K562 (cell line): Measurements from ENCODE around the gene ANKRD7. TPM values are rescaled to one million over a fixed set of nuclear protein-coding genes. Genes with fewer than 3 reads are reported as not detected.

Experiments used
- ATAC-seq: fragments of 200-7000 bp; cut with Tn5 transposase; 3 replicates; pipeline ENCODE4 v1.9.1; 2020; ENCODE audit warnings: moderate library complexity
- BruUV-seq: library from RNA; stranded (reverse); fragments of 400-500 nt; replicated peaks from 2 replicates; lab custom pipeline; 2021; lab: Mats Ljungman, UMichigan
- CTCF ChIA-PET: fragments of 300-600 bp; formaldehyde crosslinking; extraction: SDS; loops from one replicate; lab custom pipeline; 2021; ENCODE audit warnings: low intra/inter-chr PET ratio; lab: Yijun Ruan, JAX
- POLR2A ChIA-PET: fragments of 300-600, 350-650 bp; sonication (Branson Sonifier 250); formaldehyde crosslinking; extraction: SDS; loops from one replicate; lab custom pipeline; 2021; ENCODE audit warnings: antibody characterized with exemption, inconsistent platforms; lab: Yijun Ruan, JAX
- DNase-seq, 4 experiments: peaks; one replicate each; pipeline versions ENCODE4 v3.0.0 to v3.0.0-alpha.2; 2011 to 2018; ENCODE audit warnings: low spot score in 3 of 4, mixed read lengths in 3 of 4; ENCODE audit errors: extremely low read depth in 1 of 4
- FAIRE-seq: peaks from 2 replicates; lab custom pipeline; 2011; peaks lifted over from hg19 to GRCh38; lab: Jason Lieb, UNC
- H2AFZ ChIP-seq: 2 replicates; pipeline ENCODE4 v1.6.0; 2011; ENCODE audit warnings: low read depth, low read length, control low read depth, inconsistent platforms
- H3K27ac ChIP-seq: fragments of 200-600 bp; 3 replicates; pipeline ENCODE4 v1.8.0; 2011; ENCODE audit warnings: low read depth, mild to moderate bottlenecking, control low read depth, inconsistent platforms, low read length, moderate library complexity, mixed read lengths; ENCODE audit errors: extremely low read depth
- H3K27me3 ChIP-seq, 2 experiments: fragments of 300-600 bp in 1 of 2; 2 replicates in 1 of 2; 3 replicates in 1 of 2; pipeline versions ENCODE4 v1.6.0 to v1.8.0; 2011; ENCODE audit warnings: inconsistent platforms in 2 of 2, low read length in 2 of 2, mild to moderate bottlenecking in 1 of 2, mixed read lengths in 1 of 2, moderate library complexity in 1 of 2; ENCODE audit not compliant: control insufficient read depth in 2 of 2, insufficient read depth in 2 of 2
- H3K36me3 ChIP-seq: fragments of 300-600 bp; 3 replicates; pipeline ENCODE4 v1.8.0; 2011; ENCODE audit warnings: mild to moderate bottlenecking, low read length, inconsistent platforms; ENCODE audit not compliant: control insufficient read depth, insufficient read depth
- H3K4me1 ChIP-seq, 2 experiments: fragments of 200-600 bp in 1 of 2; replicated peaks in 1 of 2; 2 replicates in 1 of 2; 3 replicates in 1 of 2; pipeline versions ENCODE4 v1.5.1 to v1.8.0; 2011; ENCODE audit warnings: inconsistent platforms in 2 of 2, low read length in 2 of 2, mild to moderate bottlenecking in 1 of 2, mixed read lengths in 1 of 2, moderate library complexity in 1 of 2; ENCODE audit not compliant: control insufficient read depth in 2 of 2, insufficient read depth in 2 of 2
- H3K4me2 ChIP-seq: 2 replicates; pipeline ENCODE4 v1.6.1; 2011; ENCODE audit warnings: low read length, control low read depth, inconsistent platforms, mixed read lengths; ENCODE audit not compliant: insufficient read depth
- H3K4me3 ChIP-seq: fragments of 200-600 bp; sonication (generic), shearing (Covaris generic); 2 replicates; pipeline ENCODE4 v1.5.1; 2016; ENCODE audit warnings: control low read depth, inconsistent platforms
- H3K79me2 ChIP-seq: fragments of 200-600 bp; 3 replicates; pipeline ENCODE4 v1.8.0; 2011; ENCODE audit warnings: low read length, inconsistent platforms; ENCODE audit not compliant: control insufficient read depth, insufficient read depth
- H3K9ac ChIP-seq, 2 experiments: 2 replicates each; pipeline versions ENCODE4 v1.6.0 to v1.6.1; 2011; ENCODE audit warnings: low read depth in 2 of 2, low read length in 2 of 2, control low read depth in 1 of 2, inconsistent platforms in 1 of 2, mild to moderate bottlenecking in 1 of 2, mixed read lengths in 1 of 2; ENCODE audit not compliant: insufficient read depth in 1 of 2
- H3K9me1 ChIP-seq: one replicate; pipeline ENCODE4 v1.6.0; 2011; ENCODE audit warnings: inconsistent platforms, mild to moderate bottlenecking, low read length, moderate library complexity; ENCODE audit not compliant: control insufficient read depth, insufficient read depth
- H3K9me3 ChIP-seq: replicated peaks from 2 replicates; pipeline ENCODE4 v1.5.1; 2011; ENCODE audit warnings: low read depth, low read length, inconsistent platforms; ENCODE audit not compliant: control insufficient read depth, insufficient read depth
- H4K20me1 ChIP-seq: replicated peaks from 2 replicates; pipeline ENCODE4 v1.6.1; 2011; ENCODE audit warnings: low read length, inconsistent platforms, mixed read lengths; ENCODE audit not compliant: control insufficient read depth, insufficient read depth
- CREB5 ChIP-seq: fragments of 250-450 bp; sonication (Bioruptor Pico); IDR thresholded peaks from 2 replicates; pipeline ENCODE4 v1.5.0; 2020; ENCODE audit warnings: mild to moderate bottlenecking
- DEAF1 ChIP-seq: fragments of 450-650 bp; formaldehyde crosslinking; IDR thresholded peaks from 2 replicates; pipeline ENCODE4 v1.4.0; 2020; ENCODE audit warnings: mild to moderate bottlenecking, moderate library complexity
- FOXJ2 ChIP-seq: fragments of 200-800 bp; sonication (Bioruptor generic); IDR thresholded peaks from 2 replicates; pipeline ENCODE4 v1.6.1; 2016; ENCODE audit warnings: missing genetic modification characterization, missing compliant biosample characterization
- LCOR ChIP-seq: sonication (generic); formaldehyde crosslinking; IDR thresholded peaks from 2 replicates; pipeline ENCODE4 v1.8.0; 2022; ENCODE audit warnings: mild to moderate bottlenecking, missing genetic modification reagents
- MEIS2 ChIP-seq: fragments of 450-650 bp; IDR thresholded peaks from 2 replicates; pipeline ENCODE4 v1.6.1; 2014; ENCODE audit warnings: mild to moderate bottlenecking; ENCODE audit not compliant: partially characterized antibody
- POLR2AphosphoS2 ChIP-seq: IDR thresholded peaks from 2 replicates; pipeline ENCODE4 v1.6.1; 2012; ENCODE audit warnings: low read length, improper control_type of control experiment
- POLR2H ChIP-seq: IDR thresholded peaks from 2 replicates; pipeline ENCODE4 v1.6.1; 2016; ENCODE audit warnings: missing genetic modification characterization, low read depth, mild to moderate bottlenecking, control low read depth, missing compliant biosample characterization, moderate library complexity
- RB1 ChIP-seq: fragments of 450-650 bp; IDR thresholded peaks from 2 replicates; pipeline ENCODE4 v1.6.1; 2017; ENCODE audit warnings: low read depth, mild to moderate bottlenecking
- RHOXF2B ChIP-seq: fragments of 250-450 bp; sonication (Bioruptor Pico); conservative IDR thresholded peaks from 2 replicates; pipeline ENCODE4 v1.5.1; 2021
- SAFB ChIP-seq: fragments of 200-400 bp; formaldehyde crosslinking; IDR thresholded peaks from 2 replicates; pipeline ENCODE4 v1.6.1; 2017; ENCODE audit warnings: low read depth, low read length, borderline replicate concordance
- SIN3B ChIP-seq: fragments of 450-650 bp; IDR thresholded peaks from 2 replicates; pipeline ENCODE4 v1.6.1; 2017; ENCODE audit warnings: low read depth, mild to moderate bottlenecking, moderate library complexity
- SNRNP70 ChIP-seq: fragments of 200-400 bp; formaldehyde crosslinking; optimal IDR thresholded peaks from 2 replicates; pipeline ENCODE3; 2017; ENCODE audit warnings: low read depth, low read length
- TEAD4 ChIP-seq, 2 experiments: sonication (generic) in 1 of 2; formaldehyde crosslinking in 1 of 2; IDR thresholded peaks; 2 replicates each; pipeline versions ENCODE4 v1.6.1 to v1.8.0; 2012 to 2022; ENCODE audit warnings: borderline replicate concordance in 1 of 2, inconsistent platforms in 1 of 2, low read length in 1 of 2, mild to moderate bottlenecking in 1 of 2, missing genetic modification reagents in 1 of 2
- THAP7 ChIP-seq: fragments of 250-450 bp; sonication (Bioruptor Pico); IDR thresholded peaks from 2 replicates; pipeline ENCODE4 v1.5.0; 2021
- ZNF12 ChIP-seq: sonication (generic); formaldehyde crosslinking; IDR thresholded peaks from 2 replicates; pipeline ENCODE4 v1.4.0; 2020; ENCODE audit warnings: mild to moderate bottlenecking, missing genetic modification reagents
- ZNF23 ChIP-seq: fragments of 250-450 bp; sonication (Bioruptor Pico); IDR thresholded peaks from 2 replicates; pipeline ENCODE4 v1.4.0; 2020; ENCODE audit warnings: mild to moderate bottlenecking
- ZNF384 ChIP-seq: IDR thresholded peaks from 2 replicates; pipeline ENCODE4 v1.6.1; 2012; ENCODE audit warnings: low read depth, low read length, improper control_type of control experiment
- ZNF41 ChIP-seq: fragments of 250-450 bp; sonication (Bioruptor Pico); conservative IDR thresholded peaks from 2 replicates; pipeline ENCODE4 v1.4.0; 2020; ENCODE audit warnings: mild to moderate bottlenecking
- ZNF445 ChIP-seq: fragments of 250-450 bp; sonication (Bioruptor Pico); IDR thresholded peaks from 2 replicates; pipeline ENCODE4 v1.4.0; 2020; ENCODE audit warnings: low read depth, mild to moderate bottlenecking, moderate library complexity
- WGBS: fragments of 100-300 bp; shearing (Covaris generic); methylation state at CpG from one replicate; pipeline ENCODE4 v1.1.6; 2016; ENCODE audit warnings: low coverage, mixed read lengths; ENCODE audit not compliant: insufficient coverage; ENCODE audit errors: missing lambda C conversion rate; 5-methylcytosine and 5-hydroxymethylcytosine counted together
- in situ Hi-C: fragments of 300-500 bp; cut with MboI; formaldehyde crosslinking; loops from 4 replicates; pipeline ENCODE4 v1.15.0; 2018; ENCODE audit warnings: inconsistent platforms, mixed read lengths
- intact Hi-C: fragments of 100-400 bp; cut with micrococcal nuclease; formaldehyde crosslinking; loops from 2 replicates; pipeline ENCODE4 v1.14.2; 2022
- polyA plus RNA-seq, 8 experiments: library from polyadenylated mRNA; depleted of rRNA in 4 of 8; stranded (reverse) in 5 of 8; unstranded in 3 of 8; fragments of >200 nt; fragmentation: Nextera tagmentation in 2 of 8; fragmentation: Illumina TruSeq in 1 of 8; extraction: Ambion mirVana in 2 of 8; extraction: Trizol in 1 of 8; gene quantifications; 2 replicates each; pipeline versions ENCODE4 v1.2.1 to v1.2.3, GENCODE V29; 2011 to 2014; ENCODE audit warnings: inconsistent platforms in 1 of 8, missing spikeins in 1 of 8
- total RNA-seq, 7 experiments: library from RNA; depleted of rRNA in 6 of 7; stranded (reverse); fragments of >200 nt in 6 of 7; fragmentation: Illumina TruSeq in 2 of 7; extraction: Trizol in 2 of 7; gene quantifications; 2 replicates each; pipeline versions ENCODE4 v1.2.1 to v1.2.3, GENCODE V29; 2011 to 2021; ENCODE audit warnings: low replicate concordance in 1 of 7

ANKRD7 gene
- total and polyA plus RNA-seq, 9 of the 15 experiments (the other 6 are each of a cell fraction or from before 2014, with no cell fraction given): 0.33 TPM; not detected in 8

GRCh38 chr7:118195837-118196474, 28.5 kb upstream of the ANKRD7 start:
- Histone ChIP-seq H3K4me3 (no peak overlapping the region), H3K9me3 (no peaks in the 10 kb centered on the region), H3K27me3 (no peaks in the 10 kb centered on the region), H3K4me1 (no peaks in the 10 kb centered on the region), H3K9ac (no peak overlapping the region), H2AFZ (no peak overlapping the region), H3K79me2 (no peaks in the 10 kb centered on the region), H3K4me2 (no peak overlapping the region), H3K9me1 (no peaks in the 10 kb centered on the region), H3K36me3 (peaks cover 28% of the 10 kb centered on the region; the same call in 2 of the 3 replicates), H4K20me1 (no peaks in the 10 kb centered on the region), H3K27ac (no peak overlapping the region)
- no TSS peak for BruUV-seq
- ChIA-PET POLR2A (interaction anchor here (1.2 to 1.3 kb wide), 2 partner anchors 10 to 12 kb away, joined by 5 read pairs; partner anchors contain the start of gene LSM8), CTCF (interaction anchor here (1.0 to 1.8 kb wide), 3 partner anchors 445 to 983 kb away, joined by 4 to 8 read pairs (median 5); no protein-coding TSS in a partner anchor)
- FAIRE-seq (peak; percentile 61), DNase-seq (peak; percentile 55 to 82 (median 58)), ATAC-seq (peak; percentile 89)
- intact Hi-C loops: loop anchor here (2.0 to 5.0 kb wide), 2 partner anchors 44 to 737 kb away; no protein-coding TSS in a partner anchor
- WGBS: 46% methylated on average over 6 of the region's 6 CpGs
- in situ Hi-C loops: loop anchor here (25.0 kb wide), 1 partner anchor 1234 kb away; the partner anchor contains the start of gene ST7
- TF ChIP-seq CREB5 (no peak), MEIS2 (peak; percentile 24), THAP7 (no peak), ZNF23 (CRISPR knock-in tag) (peak; percentile 50; the same call in 1 of the 2 replicates), POLR2AphosphoS2 (peak; percentile 66; the same call in 1 of the 2 replicates), FOXJ2 (no peak), SAFB (no peak), ZNF12 (CRISPR knock-in tag) (no peak), TEAD4 (IDR thresholded peaks at IDR 0.05; ENCODE audit: low read length) (peak; percentile 28; the same call in 1 of the 2 replicates), TEAD4 (CRISPR knock-in tag; IDR thresholded peaks at IDR 0.05; ENCODE audit: borderline replicate concordance) (no peak), RHOXF2B (CRISPR knock-in tag) (no peak), DEAF1 (CRISPR knock-in tag) (peak; percentile 83), ZNF384 (peak; percentile 71), ZNF445 (no peak), LCOR (no peak), ZNF41 (CRISPR knock-in tag) (no peak), POLR2H (peak; percentile 76), SNRNP70 (no peak), RB1 (no peak), SIN3B (no peak)
